HG03025 (cell line): ENCODE measurements around the gene AMHR2.
A peak's percentile ranks its signal among the peaks of the same experiment; 100 is the strongest.
"Not testable (repeated sequence)": the region's sequence is repeated elsewhere in the genome, so short reads cannot be mapped to it uniquely, and the experiment has no call there.

Experiments used
- ATAC-seq: cut with Tn5 transposase; IDR thresholded peaks from one replicate; pipeline ENCODE4 v1.9.1; 2021; ENCODE audit warnings: mild to moderate bottlenecking, moderate library complexity; ENCODE audit not compliant: unreplicated experiment, low FRiP score

The AMHR2 gene

DNA sequence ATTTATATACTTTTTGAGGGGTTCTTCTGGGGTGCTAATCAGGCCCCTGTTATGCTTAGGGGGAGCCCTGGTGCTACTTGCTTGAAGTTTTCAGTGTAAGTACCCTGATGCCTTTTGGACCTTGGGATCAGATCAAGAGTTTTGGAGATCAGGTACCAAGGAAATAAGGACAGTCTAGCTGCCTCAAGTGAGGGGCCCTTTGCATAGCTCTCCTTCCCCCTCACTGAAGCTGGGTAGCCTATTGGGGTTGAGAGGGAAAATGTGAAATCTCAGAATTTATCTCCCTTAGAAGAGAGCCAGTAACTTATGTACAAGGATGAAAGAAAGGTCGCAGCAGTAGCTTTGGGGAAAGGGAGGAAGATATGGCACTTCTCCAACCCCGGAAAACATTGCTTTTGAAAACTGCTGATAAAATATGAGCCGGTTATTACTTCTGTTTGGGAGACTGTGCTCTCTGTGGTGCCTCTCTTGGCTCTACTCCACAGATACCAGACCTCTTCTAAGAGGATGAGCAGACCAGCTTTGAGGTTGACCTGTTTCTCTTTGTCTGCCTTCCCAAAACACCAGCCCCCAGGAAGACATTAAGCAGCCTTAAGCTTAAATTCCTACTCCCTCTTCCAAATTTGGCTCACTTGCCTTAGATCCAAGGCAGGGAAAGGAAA, 8.8 kb upstream of the AMHR2 start:
- ATAC-seq, result no peak

DNA sequence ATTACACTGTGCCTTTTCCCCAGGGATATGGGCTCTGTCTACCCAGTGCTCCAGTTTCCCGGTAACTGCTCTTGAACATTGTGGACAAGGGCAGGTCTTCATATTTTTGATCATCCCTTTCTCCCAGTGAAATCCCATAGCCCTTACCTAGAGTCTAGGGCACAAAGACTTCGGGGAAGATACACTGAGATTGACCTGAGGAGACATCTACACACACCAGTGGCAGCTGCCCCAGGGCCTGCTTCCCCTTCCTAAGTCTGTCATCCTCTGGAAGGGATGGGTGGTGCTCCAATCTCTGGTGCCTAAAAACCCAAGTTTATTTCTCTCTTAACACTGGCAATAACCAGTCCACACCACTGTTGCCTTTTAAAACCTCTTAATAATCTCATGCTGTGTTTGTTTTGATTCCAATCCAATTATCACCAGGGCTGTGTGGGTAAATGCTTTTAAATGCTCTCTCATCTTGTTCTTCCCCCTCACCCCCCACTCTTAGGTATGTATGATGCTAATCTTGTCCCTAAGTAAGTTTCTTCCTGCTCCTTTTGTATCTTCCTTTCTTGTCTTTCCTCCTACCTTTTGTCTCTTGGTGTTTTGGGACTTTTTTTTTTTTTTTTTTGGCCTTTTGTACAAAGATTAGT, 7.8 kb upstream of the AMHR2 start:
- ATAC-seq, result not testable (repeated sequence)

DNA sequence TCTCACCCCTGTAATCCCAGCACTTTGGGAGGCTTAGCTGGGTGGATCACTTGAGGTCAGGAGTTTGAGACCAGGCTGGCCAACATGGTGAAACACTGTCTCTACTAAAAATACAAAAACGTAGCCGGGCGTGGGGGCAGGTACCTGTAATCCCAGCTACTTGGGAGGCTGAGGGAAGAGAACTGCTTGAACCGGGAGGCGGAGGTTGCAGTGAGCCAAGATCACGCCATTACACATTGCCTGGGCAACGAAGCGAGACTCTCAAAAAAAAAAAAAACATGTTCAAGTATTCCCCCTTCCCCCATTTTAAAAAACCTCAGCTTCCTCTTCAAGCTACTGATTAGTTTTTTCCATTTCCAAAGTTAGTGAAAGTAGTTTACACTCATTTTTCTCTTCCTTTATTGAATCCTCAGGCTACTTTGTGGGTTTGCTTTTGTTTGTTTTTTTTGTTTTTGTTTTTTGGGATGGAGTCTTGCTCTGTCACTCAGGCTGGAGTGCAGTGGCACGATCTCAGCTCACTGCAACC, 6.3 kb upstream of the AMHR2 start:
- not testable (repeated sequence) for ATAC-seq

DNA sequence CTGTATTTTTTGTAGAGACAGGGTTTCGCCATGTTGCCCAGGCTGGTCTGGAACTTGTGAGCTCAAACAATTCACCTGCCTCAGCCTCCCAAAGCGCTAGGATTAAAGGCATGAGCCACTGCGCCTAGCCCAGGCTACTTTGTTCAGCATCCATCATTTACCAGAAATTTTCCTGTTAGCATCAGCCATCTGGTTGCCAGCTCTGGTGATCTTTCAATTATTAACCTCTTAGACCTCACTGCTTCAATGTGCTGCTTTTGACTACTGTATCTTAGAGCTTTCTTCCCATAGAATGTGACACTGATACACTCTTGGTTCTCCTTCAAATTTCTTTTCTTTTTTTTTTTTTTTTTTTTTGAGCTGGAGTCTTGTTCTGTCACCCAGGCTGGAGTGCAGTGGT, 5.4 kb upstream of the AMHR2 start:
- no peak for ATAC-seq

DNA sequence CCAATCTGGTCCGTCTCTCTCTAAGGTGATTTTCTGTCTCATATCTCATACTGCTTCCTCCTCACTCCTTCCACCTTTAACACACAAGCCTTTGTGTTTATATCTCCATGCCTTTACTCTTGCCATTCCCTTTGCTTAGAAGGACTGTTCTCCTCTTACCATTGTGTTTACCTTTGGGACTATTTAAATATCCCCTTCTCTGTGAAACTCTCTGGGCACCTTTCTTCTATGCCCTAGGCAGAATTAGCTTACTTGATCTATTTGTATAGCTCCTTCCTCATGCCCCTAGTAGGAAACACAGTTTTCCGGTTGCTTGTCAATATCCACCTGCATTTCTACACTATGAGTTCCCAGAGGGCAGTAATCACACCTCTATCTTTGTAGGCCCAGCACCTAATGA, 3.9 kb upstream of the AMHR2 start:
- ATAC-seq, result no peak

DNA sequence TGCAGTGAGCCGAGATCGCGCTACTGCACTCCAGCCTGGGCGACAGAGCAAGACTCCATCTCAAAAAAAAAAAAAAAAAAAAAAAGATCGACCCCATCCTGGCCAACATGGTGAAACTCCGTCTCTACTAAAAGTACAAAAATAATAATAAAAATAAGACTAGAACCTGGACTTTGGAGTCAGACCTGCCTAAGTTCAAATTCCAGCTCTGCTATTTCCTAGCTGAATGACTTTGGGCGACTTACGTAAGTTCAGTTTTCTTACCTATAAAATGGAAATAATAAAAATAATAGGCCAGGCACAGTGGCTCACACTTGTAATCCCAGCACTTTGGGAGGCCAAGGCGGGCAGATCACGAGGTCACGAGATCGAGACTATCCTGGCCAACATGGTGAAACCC, 1.4 kb upstream of the AMHR2 start:
- ATAC-seq, result not testable (repeated sequence)

DNA sequence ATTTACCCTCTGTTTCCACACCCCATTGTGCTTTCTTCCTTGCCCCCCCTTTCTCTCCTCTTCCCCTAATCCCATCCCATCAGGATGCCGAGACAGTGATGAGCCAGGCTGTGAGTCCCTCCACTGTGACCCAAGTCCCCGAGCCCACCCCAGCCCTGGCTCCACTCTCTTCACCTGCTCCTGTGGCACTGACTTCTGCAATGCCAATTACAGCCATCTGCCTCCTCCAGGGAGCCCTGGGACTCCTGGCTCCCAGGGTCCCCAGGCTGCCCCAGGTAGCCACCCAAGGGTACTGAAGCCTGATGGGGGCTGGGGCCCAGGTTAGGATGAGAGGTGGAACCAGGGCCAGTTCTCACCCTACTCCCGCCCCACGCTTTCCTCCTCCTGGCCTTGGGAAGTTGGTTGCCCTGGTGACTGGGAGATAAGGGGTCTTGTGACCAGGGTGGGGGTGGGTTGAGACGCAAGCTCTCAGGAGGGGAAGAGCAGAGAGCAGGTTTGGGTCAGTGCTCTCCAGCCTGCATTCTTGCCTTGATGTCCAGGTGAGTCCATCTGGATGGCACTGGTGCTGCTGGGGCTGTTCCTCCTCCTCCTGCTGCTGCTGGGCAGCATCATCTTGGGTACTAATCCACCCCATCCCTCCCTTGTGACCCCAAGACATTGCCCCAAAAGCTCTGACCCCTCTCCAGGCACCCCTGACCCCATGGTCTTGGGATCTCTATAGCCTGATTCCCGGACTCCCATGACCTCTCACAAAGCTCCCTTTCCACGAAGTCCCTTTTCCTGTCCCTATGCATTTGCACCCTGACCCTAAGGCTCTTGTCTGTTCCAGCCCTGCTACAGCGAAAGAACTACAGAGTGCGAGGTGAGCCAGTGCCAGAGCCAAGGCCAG, 1.2 kb downstream of the AMHR2 start:
- ATAC-seq, result no peak

DNA sequence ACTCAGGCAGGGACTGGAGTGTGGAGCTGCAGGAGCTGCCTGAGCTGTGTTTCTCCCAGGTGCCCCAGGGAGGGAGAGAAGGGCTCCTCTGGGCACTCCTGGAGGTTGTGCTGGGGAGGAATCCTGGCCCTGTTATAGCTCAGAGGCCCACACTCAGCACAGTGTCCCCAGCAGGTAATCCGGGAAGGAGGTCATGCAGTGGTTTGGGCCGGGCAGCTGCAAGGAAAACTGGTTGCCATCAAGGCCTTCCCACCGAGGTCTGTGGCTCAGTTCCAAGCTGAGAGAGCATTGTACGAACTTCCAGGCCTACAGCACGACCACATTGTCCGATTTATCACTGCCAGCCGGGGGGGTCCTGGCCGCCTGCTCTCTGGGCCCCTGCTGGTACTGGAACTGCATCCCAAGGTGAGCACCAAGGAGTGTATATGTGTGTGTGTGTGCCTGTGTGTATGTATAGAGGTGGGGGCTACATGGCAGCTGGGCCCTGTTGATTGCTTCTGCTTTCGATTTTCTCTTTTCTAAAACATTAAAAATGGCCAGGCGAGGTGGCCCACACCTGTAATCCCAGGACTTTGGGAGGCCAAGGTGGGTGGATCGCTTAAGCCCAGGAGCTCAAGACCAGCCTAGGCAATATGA, 2.0 kb downstream of the AMHR2 start:
- no peak for ATAC-seq

DNA sequence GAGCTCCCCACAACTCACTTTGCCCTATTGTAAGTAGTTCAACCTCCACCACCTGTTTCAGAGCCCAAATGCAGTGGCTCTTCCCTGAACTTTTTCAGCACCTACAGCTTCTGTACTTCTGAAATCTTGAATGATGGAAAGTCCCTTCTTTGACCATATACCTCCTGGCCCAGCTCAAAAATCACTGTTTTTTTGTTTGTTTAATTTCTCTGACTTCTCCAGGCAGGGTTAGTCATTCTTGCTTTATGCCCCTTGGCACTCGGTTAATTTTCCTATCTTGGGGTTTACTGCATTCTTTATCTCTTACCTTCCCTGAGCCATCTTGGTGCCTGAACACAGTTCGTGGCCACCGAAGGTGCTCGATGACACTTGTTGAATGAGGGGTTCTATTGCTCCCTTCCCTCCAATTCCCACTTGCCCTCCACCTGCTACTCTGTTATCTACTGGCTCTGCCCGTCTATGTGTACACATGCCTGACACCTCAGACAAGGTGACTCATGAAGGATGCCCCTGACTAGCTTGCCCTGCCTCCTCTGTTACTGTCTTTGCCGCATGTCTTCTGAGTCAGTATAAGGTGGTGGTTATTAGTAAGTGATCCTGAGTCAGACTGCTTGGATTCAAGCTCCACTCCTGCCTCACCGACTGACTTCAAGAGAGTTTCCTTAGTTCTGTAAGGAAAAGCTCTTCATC, 4.4 kb downstream of the AMHR2 start:
- no peak for ATAC-seq

DNA sequence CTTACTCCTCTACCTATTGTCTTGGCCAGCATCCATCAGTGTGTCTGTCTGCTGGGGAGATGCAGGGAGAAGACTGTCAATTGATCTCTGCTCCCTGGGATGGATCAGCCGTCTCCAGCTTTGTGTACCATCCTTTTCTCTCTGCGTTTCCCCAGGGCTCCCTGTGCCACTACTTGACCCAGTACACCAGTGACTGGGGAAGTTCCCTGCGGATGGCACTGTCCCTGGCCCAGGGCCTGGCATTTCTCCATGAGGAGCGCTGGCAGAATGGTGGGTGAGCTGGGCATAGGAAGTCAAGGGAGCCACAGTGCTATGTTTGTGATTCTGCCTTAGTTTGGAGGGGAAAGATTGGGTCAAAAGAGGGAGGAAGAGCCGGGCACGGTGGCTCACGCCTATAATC, 5.1 kb downstream of the AMHR2 start:
- no peak for ATAC-seq

DNA sequence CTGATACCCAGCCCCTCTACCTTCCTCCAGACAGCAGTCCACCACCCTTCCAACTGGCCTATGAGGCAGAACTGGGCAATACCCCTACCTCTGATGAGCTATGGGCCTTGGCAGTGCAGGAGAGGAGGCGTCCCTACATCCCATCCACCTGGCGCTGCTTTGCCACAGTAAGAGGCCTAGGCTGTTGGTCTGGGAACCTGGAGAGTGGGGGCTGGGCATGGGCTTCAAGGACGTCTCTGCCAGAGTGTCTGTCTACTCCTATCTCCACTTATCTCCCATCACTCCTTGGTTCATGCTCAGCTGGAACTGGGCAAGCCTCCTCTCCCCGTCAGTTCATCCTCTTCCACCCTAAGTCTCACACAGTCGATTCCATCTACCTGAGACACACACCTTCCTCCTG, 6.5 kb downstream of the AMHR2 start:
- no peak for ATAC-seq

DNA sequence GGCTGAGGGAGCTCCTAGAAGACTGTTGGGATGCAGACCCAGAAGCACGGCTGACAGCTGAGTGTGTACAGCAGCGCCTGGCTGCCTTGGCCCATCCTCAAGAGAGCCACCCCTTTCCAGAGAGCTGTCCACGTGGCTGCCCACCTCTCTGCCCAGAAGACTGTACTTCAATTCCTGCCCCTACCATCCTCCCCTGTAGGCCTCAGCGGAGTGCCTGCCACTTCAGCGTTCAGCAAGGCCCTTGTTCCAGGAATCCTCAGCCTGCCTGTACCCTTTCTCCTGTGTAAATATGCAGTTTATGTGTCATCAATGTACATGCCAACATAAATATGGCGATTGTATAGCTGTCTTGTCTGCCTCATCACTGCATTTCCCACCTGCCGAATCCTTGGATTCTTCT, 7.5 kb downstream of the AMHR2 start:
- ATAC-seq, result no peak

DNA sequence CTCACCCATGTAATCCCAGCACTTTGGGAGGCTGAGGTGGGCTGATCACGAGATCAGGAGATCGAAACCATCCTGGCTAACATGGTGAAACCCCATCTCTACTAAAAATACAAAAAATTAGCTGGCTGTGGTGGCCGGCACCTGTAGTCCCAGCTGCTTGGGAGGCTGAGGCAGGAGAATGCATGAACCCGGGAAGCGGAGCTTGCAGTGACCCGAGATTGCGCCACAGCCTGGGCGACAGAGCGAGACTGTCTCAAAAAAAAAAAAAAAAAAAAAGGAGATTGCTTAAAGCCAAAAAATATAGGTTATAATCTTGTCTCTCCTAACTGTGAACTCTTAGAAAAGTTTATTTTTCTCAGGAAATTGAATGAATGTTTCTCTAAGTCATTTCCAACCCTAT, 11.7 kb downstream of the AMHR2 start:
- not testable (repeated sequence) for ATAC-seq

DNA sequence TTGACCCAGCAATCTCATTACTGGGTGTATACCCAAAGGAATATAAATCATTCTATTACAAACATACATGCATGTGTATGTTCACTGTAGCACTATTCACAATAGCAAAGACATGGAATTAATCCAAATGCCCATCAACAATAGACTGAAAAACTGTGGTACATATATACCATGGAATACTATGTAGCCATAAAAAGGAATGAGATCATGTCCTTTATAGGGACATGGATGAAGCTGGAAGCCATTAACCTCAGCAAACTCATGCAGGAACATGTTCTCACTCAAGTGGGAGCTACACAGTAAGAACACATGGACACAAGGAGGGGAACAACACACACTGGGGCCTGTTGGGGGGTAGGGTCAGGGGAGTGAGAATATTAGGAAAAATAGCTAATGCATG, 15.9 kb downstream of the AMHR2 start:
- not testable (repeated sequence) for ATAC-seq

DNA sequence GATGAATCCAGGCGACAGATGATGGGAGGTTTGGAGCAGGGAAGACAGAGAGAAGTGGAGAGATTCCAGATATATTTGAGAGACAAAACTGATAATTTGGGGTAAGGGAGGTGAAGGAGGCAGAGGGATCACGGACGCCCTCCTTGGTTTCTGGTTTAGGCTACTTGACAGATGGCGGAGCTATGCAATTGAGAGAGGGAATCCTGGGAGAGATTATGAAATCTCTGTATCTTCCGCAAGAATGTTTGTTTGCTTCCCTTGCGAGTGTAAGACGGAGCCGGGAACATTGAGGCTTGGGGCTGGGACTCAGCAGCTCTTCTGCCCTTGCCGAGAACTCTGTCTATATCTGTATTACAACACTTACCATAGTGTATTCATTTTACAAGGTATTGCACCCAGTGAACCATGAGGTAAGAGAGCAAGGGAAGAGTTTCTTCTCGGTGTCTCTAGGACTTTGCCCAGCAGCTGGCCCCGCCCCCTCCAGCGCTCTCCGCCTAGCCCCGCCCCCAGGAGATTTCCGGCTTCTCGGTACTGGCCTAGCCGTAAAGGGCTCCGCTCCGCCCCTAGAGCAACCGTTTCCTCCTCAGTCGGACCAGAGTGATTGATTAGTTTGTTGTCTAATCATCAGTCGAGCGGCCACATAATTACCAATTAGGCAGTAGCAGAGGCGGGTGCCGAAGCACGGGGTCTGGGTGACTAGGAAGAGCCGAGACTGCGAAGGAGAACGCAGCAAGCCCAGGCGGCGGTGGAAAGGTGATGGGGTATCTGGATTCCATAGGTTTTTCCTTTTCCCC, 17.6 kb downstream of the AMHR2 start, which contains the start of gene PRR13:
TSS of gene PRR13 (plus strand) at position 695 of the 794 bp plus-strand sequence. CDS start 981 bp downstream, outside the sequence.
- ATAC-seq, result peak; percentile 89

DNA sequence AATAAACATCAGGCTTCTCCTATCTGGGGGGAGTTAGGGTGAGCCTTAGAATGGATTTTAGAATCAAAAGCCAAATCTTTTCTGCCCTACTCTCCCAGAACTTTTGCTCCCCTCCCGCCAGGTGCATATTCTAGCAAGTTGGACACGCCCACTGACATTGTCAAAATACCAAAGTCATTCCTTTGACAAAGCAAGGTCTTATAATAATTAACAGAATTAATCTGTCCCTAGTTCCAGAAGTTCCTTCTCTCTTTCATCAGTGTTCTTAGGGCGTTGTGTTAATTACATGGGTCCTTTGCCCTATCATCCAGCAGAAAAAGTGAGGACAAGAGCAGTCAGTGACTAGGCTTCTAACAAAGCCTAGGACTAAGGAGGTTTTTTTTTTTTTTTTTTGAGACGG, 20.3 kb downstream of the AMHR2 start:
- ATAC-seq, result no peak

DNA sequence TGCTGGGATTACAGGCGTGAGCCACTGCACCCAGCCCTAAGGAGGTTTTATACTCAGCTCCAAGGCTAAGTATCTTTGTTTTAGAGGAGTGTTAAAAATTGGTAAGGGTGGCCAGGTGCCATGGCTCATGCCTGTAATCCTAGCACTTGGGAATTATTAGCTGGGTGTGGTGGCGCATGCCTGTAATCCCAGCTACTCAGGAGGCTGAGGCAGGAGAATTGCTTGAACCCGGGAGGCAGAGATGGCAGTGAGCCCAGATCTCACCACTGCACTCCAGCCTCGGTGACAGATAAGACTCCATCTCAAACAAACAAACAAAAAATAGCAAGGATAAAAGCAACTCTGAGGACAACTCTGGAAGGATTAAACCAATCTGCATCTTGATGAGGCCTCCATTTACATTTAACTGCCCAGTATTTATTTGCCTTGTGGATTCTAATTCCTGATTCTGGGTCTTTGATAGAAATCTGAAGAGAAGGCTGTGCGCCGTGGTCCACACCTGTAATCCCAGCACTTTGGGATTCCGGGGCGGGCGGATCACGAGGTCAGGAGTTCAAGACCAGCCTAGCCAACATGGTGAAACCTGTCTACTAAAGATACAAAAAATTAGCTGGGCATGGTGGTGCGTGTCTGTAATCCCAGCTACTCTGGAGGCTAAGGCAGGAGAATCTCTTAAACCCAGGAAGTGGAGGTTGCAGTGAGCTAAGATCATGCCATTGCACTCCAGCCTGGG, 21.1 kb downstream of the AMHR2 start:
- ATAC-seq, result not testable (repeated sequence)

DNA sequence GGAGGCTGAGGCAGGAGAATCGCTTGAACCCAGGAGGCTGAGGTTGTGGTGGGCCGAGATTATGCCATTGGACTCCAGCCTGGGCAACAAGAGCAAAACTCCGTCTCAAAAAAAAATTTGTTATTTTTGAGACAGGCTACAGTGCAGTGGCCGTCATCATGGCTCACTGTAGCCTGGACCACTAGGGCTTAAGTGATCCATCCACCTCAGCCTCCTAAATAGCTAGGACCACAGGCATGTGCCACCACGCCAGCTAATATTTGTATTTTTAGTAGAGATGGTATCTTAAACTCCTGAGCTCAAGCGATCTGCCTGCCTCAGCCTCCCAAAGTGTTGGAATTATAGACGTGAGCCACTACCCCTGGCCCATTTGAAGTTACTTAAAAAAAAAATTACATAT, 27.3 kb downstream of the AMHR2 start:
- ATAC-seq, result no peak
